HG02798 (cell line): ENCODE measurements around the gene COPE.

ENCODE experiments used
- ATAC-seq: cut with Tn5 transposase; IDR thresholded peaks from one replicate; pipeline ENCODE4 v1.9.1; 2021; ENCODE audit warnings: mild to moderate bottlenecking; ENCODE audit not compliant: unreplicated experiment, poor library complexity

Gene COPE

GRCh38 chr19:18896421-18896841 lies 22.8 kb downstream of the COPE start:
- ATAC-seq = no peak

- no peak for ATAC-seq
These were observed 23.3 kb downstream of the COPE start, which contains the start of gene CERS1 for GRCh38 chr19:18895824-18896341. Gene CERS1, minus strand, starts transcription at chr19:18896158. Its CDS starts 86 bp downstream, at chr19:18896072.

- ATAC-seq = no peak
These were observed 24.0 kb downstream of the COPE start for GRCh38 chr19:18895038-18895823.

DNA sequence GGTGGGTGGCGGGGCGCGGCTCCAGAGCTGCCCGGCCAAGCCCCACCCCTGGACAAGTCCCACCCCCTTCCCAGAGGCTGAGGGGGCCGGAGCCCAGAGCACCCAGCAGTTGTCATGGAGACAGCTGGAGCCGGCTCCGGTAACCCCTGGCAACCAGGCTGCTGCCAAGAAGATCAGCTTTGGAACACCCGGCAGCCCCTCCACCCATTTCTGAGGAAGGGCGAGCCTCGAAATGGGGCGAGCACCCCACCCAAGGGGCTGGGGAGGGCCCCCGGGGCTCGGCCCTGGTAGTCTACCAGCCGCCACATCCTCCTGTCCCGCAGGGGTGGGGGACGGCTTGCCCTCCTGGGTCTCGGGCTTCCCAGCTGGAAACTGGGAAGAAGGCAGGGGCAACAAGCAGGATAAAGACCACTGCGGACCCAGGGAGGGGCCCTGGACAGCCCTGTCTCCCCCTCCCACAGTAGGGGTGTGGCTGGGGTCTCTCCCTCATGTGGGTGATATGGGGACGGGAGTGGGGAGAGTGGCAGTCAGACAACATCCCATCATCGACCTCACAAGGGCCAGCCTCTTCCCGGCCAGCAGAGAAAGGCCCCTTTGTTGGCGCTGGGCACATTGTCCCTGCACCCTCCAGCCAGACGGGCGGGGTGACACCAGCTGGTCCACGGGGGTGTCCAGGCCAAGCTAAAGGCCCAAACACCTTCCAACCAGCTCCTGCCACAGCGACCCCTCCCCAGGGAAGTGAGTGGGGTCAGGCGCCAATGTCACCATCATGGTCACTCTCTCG lies 24.7 kb downstream of the COPE start:
- no peak for ATAC-seq

GRCh38 chr19:18893587-18894253 lies 25.5 kb downstream of the COPE start:
- ATAC-seq = no peak

- ATAC-seq = no peak
These were observed 29.0 kb downstream of the COPE start for GRCh38 chr19:18889949-18890745.

- ATAC-seq = no peak
These were observed 32.2 kb downstream of the COPE start for GRCh38 chr19:18886972-18887371.

DNA sequence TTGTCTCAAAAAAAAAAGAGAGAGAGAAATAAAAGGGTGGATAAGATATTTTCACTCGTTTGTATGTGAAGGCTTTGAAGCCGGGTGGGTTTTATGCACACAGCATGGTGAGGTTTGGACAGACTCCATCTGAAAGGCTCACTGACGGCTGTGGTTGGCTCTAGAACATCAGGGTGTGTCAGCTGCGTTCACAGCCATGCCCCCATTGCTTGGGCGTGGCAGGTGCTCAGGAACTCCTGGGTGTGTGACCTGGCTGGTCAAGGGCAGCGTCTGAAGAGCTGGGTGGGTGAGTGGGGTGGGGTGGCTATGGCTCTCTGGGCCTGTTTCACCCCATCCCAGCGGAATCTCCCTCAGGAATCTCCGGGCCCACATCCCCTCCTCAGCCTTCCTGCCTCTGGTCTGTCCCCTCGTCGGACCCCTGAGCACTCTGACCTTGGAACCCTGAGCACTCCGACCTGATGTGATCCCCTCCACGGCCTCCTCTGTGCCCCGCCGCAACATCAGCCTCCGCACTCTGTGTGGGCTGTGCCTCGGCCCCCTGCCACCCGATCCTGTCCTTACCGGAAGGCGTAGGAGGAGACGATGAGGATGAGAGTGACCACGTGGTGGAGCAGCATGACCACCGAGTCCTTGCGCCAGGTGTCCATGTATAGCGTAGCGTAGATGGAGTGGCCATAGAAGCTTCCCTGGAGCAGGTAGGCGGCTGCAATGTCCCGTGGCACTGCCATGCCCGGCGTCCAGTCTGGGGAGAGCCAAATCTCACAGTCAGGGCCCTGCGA lies 35.5 kb downstream of the COPE start:
- ATAC-seq = no peak

DNA sequence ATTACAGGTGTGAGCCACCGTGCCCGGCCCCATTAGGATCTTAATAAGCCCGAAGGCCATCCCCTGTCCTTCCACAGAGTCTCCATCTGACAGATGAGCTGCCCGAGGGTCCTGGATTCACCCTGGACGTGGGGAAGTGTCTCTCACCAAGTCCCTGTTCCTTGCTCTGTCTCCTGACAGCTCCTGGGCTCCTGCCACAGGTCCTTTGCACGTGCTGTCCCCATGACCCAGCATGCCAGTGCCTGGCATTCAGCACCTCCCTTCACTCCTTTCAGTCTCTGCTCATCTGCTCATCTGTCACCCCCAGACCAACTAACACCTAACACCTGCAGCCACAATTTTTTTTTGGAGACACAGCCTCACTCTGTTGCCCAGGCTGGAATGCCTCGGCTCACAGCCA lies 37.7 kb downstream of the COPE start:
- no peak for ATAC-seq

DNA sequence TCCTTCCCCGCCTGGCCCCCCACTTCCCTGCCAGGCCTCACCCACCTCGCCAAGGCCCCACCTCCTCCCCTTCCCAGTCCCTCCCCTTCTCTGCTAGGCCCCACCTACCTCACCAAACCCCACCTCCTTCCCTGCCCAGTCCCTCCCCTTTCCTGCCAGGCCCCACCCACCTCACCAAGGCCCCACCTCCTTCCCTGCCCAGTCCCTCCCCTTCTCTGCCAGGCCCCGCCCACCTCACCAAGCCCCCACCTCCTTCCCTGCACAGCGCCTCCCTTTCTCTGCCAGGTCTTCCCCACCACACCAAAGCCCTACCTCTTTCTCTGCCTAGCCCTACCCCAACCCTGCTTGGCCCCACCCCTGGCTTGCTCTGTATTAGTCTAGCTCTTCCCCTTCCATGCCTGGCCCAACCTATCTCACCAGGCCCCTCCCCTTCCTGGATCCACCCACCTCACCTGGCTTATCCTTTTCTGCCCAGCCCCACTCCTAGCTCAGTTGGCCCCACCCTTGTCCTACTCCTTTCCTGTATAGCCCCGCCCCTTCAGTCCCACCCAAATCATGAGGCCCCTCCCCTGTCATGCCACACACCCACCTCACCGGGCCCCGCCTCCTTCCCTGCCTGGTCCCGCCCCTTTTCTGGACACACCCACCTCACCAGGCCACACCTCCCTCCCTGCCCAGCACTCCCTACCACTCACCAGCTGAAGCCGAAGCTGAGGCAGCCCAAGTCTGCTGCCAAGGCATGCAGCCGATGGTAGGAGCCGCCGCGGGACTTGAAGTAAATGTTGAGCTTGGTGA lies 39.4 kb downstream of the COPE start:
- no peak for ATAC-seq

DNA sequence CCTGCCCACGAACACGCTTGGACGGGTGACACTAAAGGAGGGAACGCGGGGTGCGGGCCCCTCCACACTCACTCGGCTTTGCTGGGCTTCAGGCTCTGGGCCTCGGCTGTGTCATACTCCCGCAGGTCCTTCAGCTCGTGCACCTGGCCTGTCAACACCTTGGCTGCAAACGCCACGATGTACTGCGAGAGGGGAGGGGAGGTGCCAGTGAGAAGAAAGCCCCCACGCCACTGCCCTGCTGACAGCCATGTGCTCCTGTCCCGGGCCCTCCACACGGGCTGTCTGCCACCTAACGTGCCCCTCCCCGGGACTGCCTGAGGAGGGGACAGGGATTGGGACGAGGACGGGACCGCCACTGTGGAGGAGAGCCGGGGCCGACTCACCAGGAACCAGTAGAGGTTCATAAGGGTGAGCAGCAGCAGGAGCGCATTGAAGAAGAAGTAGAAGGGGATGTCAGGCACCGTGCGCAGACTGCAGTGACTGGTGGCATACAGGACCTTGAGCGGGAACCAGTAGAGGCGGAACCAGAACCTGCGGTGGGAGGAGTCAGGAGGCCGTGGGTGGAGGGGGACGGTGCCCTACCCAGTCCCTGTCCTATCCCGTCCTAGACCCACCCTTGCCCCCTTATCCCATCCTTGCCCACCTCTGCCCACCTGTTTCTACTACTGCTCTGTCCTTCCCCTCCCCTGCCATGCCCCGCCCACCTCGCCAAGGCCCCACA lies 40.2 kb downstream of the COPE start:
- no peak for ATAC-seq

DNA sequence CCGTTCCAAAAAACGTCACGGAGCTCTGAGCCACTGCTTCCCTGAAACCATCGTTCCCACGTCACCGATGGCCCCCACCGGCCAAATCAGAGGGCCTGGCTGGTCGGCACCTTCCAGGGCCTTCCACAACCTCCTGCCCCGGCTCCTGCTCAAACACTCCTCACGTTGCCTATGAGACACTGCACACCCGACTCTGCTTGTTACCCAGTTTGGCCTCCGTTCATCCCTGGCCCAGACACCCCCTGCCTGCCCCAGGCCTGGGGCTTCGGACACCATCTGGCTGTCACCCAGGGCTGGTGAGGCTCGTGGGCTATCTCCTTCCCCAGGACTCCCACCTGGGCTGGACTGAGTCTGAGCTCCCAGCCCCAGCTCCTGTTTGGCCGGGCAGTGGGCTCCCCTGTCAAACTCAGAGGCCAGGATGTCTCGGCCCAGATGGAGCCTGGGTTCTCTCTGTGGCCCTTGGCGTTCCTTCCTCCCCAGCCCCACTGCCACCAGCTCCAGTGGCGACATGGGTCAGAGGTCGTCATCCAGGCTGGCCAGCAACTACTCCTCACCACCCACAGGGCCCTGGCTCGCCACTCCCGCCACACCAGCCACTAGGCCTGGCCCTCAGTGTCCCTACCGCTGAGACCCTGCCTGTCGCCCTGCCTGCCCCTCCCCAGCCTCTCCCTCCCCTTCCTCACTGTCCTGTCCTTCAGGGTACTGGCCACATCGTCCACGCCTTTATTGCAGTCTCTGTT lies 41.0 kb downstream of the COPE start:
- ATAC-seq = no peak

DNA sequence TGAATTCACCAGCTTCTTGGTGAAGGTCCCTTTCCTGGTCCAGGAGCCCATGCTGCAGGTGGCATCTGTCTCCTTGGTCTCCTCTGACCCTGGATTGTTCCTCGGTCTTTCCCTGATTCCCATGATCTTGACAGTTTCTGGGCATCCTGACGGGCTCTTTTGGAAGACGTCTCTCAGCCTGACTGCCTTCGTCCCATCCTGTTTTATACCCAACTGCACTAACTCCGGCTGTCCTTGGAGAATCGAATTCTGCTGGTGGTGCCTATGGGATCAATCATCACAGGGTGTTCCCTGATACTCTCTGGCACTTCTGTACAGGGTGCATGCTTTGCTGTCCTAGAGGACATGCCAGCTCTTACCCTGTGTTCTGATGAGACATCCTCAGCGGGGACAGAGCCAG lies 42.3 kb downstream of the COPE start:
- ATAC-seq = no peak

DNA sequence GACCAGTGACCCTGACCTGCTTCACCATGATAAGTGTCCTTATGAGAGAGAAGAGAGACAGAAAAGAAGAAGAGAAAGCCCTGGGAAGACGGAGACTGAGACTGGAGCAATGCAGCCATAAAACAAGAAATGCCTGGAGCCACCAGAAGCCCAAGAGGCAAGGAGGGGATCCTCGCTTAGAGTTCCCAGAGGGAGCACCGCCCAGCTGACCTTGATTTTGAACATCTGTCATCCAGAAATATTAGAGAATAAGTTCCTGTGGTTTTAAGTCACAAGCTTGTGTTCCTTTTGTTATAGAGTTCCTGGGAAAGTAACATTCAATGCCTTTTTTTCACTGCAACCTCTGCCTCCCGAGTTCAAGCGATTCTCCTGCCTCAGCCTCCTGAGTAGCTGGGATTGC lies 43.5 kb downstream of the COPE start:
- ATAC-seq = no peak

GRCh38 chr19:18871543-18871942 lies 47.6 kb downstream of the COPE start:
- no peak for ATAC-seq

DNA sequence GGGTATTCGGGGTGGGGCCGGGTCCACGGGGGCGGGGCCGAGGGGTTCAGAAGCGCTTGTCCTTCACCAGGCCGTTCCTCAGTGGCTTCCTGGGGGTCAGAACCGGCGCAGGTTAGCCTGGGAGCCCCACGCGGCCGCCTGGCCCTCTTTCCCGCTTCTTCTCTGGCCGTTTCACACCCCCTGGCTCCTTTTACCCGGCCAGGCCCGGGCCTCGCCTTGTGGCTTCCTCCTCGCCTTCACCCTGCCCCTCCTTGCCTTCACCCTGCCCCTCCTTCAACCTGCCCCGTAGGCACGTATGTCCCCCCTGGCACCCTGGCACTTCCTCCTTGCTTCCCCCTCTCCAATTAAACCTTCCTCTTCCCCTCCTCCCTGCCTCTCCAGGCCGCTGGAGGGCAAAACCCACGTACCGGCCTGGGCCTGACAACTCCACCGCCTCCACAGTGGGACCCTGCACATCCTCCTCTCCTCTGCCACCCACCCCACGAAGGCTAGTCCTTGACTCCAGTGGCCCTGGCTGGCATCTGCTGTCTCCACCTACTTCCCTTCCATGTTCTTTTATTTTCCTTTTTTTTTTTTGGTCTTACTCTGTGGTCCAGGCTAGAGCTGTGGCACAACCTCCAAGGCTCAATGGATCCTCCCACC lies 48.5 kb downstream of the COPE start:
- no peak for ATAC-seq
